ENCODE data around the gene SOCS1. TPM values are rescaled to one million over a fixed set of nuclear protein-coding genes. Genes with fewer than 3 reads are reported as not detected.

The SOCS1 gene
- total RNA-seq, 2 experiments from 2014 or later: 30.8 to 32.9 TPM

- Mint-ChIP-seq H3K4me3 (no peak overlapping the region), H3K4me1 (peaks cover 3% of the 10 kb centered on the region), H3K27me3 (no peaks in the 10 kb centered on the region), H3K27ac (no peak overlapping the region), H3K36me3 (no peaks in the 10 kb centered on the region), H3K9me3 (no peaks in the 10 kb centered on the region)
- no peak for DNase-seq
These were observed 19.0 kb upstream of the SOCS1 start for GRCh38 chr16:11274964-11275363.

DNA sequence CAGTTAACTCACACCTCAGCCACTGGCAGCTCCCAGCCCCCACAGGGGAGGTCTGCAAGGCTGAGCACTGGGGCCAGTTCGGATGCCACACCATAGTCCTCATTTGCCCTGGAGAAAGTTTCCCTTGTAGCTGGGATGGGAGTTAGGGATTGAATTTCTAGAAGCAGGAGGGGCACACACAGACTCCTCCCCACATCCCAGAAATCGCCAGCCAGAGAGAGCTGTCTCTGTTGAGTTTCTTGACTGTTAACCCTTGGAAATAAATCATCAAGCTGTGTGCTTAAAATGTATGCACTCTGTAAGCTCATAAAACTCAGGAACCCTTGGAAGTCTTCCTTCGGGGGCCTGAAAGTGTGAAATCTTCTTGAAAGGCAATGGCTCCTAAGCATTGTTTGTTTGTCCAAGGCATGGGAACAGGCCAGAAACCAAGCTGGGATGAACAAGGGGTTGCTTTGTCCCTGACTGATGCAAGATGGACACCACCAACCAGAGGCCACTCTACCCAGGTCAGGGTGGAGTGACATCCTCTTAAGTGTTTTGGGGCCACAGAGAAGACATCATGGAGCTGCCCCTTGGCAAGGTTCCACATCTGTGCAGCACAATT is 17.8 kb upstream of the SOCS1 start:
- no peaks in the 10 kb centered on the region for H3K36me3 Mint-ChIP-seq
- H3K27ac Mint-ChIP-seq: no peak overlapping the region
- DNase-seq: no peak
- no peaks in the 10 kb centered on the region for H3K27me3 Mint-ChIP-seq
- H3K9me3 Mint-ChIP-seq: no peaks in the 10 kb centered on the region
- H3K4me3 Mint-ChIP-seq: no peak overlapping the region
- H3K4me1 Mint-ChIP-seq: no peaks in the 10 kb centered on the region

- Mint-ChIP-seq H3K27ac (no peak within 1 kb of the TSS), H3K36me3 (no peaks in the 10 kb centered on the region), H3K4me1 (no peaks in the 10 kb centered on the region), H3K27me3 (no peaks in the 10 kb centered on the region), H3K9me3 (no peaks in the 10 kb centered on the region), H3K4me3 (no peak within 1 kb of the TSS)
- DNase-seq: no peak
These were observed 17.1 kb upstream of the SOCS1 start, which contains the start of gene PRM3 for GRCh38 chr16:11272921-11273720. Gene PRM3 (minus strand): TSS chr16:11273629. CDS start chr16:11273595, 34 bp downstream.

- H3K27ac Mint-ChIP-seq: no peak overlapping the region
- no peaks in the 10 kb centered on the region for H3K9me3 Mint-ChIP-seq
- no peak for DNase-seq
- H3K36me3 Mint-ChIP-seq: no peaks in the 10 kb centered on the region
- H3K4me3 Mint-ChIP-seq: no peak overlapping the region
- H3K4me1 Mint-ChIP-seq: no peaks in the 10 kb centered on the region
- no peaks in the 10 kb centered on the region for H3K27me3 Mint-ChIP-seq
These were observed 16.5 kb upstream of the SOCS1 start for GRCh38 chr16:11272484-11272883.

GRCh38 chr16:11271610-11272009 is 15.6 kb upstream of the SOCS1 start:
- DNase-seq: no peak
- Mint-ChIP-seq H3K27ac (no peak overlapping the region), H3K36me3 (no peaks in the 10 kb centered on the region), H3K4me1 (no peaks in the 10 kb centered on the region), H3K27me3 (no peaks in the 10 kb centered on the region), H3K9me3 (no peaks in the 10 kb centered on the region), H3K4me3 (no peak overlapping the region)

- Mint-ChIP-seq H3K4me1 (no peaks in the 10 kb centered on the region), H3K4me3 (no peak overlapping the region), H3K27me3 (no peaks in the 10 kb centered on the region), H3K27ac (no peak overlapping the region), H3K9me3 (no peaks in the 10 kb centered on the region), H3K36me3 (no peaks in the 10 kb centered on the region)
- DNase-seq: no peak
These were observed 14.7 kb upstream of the SOCS1 start for GRCh38 chr16:11270602-11271162.

- H3K27me3 Mint-ChIP-seq: no peaks in the 10 kb centered on the region
- H3K27ac Mint-ChIP-seq: no peak within 1 kb of the TSS
- no peaks in the 10 kb centered on the region for H3K9me3 Mint-ChIP-seq
- no peak within 1 kb of the TSS for H3K4me3 Mint-ChIP-seq
- no peak for DNase-seq
- H3K36me3 Mint-ChIP-seq: no peaks in the 10 kb centered on the region
- H3K4me1 Mint-ChIP-seq: peaks cover 11% of the 10 kb centered on the region
These were observed 12.9 kb upstream of the SOCS1 start, which contains the start of gene TNP2 for GRCh38 chr16:11268921-11269375. Gene TNP2 (minus strand): TSS chr16:11269325. CDS start chr16:11269262, 63 bp downstream.

- peaks cover 25% of the 10 kb centered on the region for H3K4me1 Mint-ChIP-seq
- H3K9me3 Mint-ChIP-seq: no peaks in the 10 kb centered on the region
- H3K36me3 Mint-ChIP-seq: no peaks in the 10 kb centered on the region
- H3K27me3 Mint-ChIP-seq: no peaks in the 10 kb centered on the region
- DNase-seq: no peak
- H3K4me3 Mint-ChIP-seq: no peak overlapping the region
- H3K27ac Mint-ChIP-seq: no peak overlapping the region
These were observed 9.1 kb upstream of the SOCS1 start for GRCh38 chr16:11265124-11265523.

DNA sequence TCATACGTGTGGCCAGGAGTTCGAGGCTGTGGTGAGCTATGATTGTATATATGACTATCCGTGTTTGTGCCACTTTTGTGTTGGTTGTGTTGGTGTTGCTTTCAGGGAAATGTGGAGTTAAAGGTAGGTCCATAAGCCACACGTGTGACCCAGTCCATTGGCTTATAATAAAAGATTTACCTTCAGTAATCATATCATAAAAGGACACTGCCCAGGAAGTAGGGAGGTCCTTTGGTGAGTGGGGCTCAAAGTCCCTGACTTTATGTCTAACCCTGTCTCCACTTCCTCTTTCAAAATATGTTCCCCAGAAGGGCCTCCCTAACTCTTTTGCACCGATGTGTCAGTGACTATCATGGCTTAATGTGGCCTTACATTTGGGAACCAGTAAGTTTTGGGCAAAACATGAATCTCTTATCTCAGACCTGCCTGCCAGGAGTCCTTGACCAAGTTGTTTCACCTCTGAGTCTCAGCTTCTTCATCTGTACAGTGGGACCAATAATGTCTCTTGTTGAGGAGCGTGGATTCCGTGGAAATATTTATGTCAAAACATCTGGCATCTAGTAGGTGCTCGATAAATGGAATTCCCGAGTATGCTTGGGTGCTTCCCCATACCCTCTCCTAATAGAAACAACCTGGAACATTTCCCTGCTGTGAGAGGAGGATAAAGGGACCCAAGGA is 8.3 kb upstream of the SOCS1 start:
- Mint-ChIP-seq H3K36me3 (no peaks in the 10 kb centered on the region), H3K4me1 (peaks cover 28% of the 10 kb centered on the region), H3K4me3 (peak overlapping the region; percentile 45), H3K9me3 (no peaks in the 10 kb centered on the region), H3K27me3 (no peaks in the 10 kb centered on the region), H3K27ac (peak overlapping the region; percentile 81)
- no peak for DNase-seq

GRCh38 chr16:11263737-11264136 is 7.7 kb upstream of the SOCS1 start:
- no peaks in the 10 kb centered on the region for H3K27me3 Mint-ChIP-seq
- H3K36me3 Mint-ChIP-seq: no peaks in the 10 kb centered on the region
- peaks cover 34% of the 10 kb centered on the region for H3K4me1 Mint-ChIP-seq
- peak overlapping the region; percentile 45 for H3K4me3 Mint-ChIP-seq
- no peaks in the 10 kb centered on the region for H3K9me3 Mint-ChIP-seq
- peak overlapping the region; percentile 81 for H3K27ac Mint-ChIP-seq
- DNase-seq: peak; percentile 68

DNA sequence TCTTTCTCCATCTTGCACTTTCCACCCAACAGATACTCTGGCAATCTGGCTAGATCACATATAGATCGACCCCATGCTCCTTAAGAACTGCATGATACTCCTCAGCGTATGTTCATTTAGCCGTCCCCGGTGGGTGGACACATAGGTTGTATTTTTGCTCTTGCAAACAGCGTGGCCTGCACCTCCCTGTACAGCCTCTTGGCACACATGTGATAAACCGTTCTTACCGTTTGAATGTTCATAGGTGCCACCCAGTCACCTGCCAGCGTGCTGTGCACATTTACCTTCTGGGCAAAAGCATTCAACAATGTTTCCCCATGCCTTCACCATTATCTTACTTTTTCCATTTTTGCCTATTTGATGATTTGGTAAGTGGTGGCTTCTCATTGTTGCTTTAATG is 6.9 kb upstream of the SOCS1 start:
- Mint-ChIP-seq H3K4me1 (peaks cover 41% of the 10 kb centered on the region), H3K27ac (peak overlapping the region; percentile 81), H3K27me3 (no peaks in the 10 kb centered on the region), H3K9me3 (no peaks in the 10 kb centered on the region), H3K4me3 (no peak overlapping the region), H3K36me3 (no peaks in the 10 kb centered on the region)
- no peak for DNase-seq

GRCh38 chr16:11260596-11260966 is 4.6 kb upstream of the SOCS1 start:
- Mint-ChIP-seq H3K4me3 (no peak overlapping the region), H3K27me3 (no peaks in the 10 kb centered on the region), H3K4me1 (peaks cover 52% of the 10 kb centered on the region), H3K27ac (no peak overlapping the region), H3K36me3 (no peaks in the 10 kb centered on the region), H3K9me3 (no peaks in the 10 kb centered on the region)
- no peak for DNase-seq

- Mint-ChIP-seq H3K4me3 (no peak overlapping the region), H3K27ac (no peak overlapping the region), H3K9me3 (no peaks in the 10 kb centered on the region), H3K4me1 (peaks cover 51% of the 10 kb centered on the region), H3K27me3 (no peaks in the 10 kb centered on the region), H3K36me3 (peaks cover 2% of the 10 kb centered on the region)
- no peak for DNase-seq
These were observed 3.9 kb upstream of the SOCS1 start for GRCh38 chr16:11259655-11260595.

All from activated naive CD8-positive, alpha-beta T cell treated with anti-CD3 and anti-CD28 coated beads for 36 hours (primary cell).